Measurements from ENCODE around the gene GPX6. TPM values are rescaled to one million over a fixed set of nuclear protein-coding genes. Genes with fewer than 3 reads are reported as not detected.

Gene GPX6
- total and polyA plus RNA-seq, 10 of the 15 experiments (the other 5 are each of a cell fraction or from before 2014, with no cell fraction given): not detected

DNA sequence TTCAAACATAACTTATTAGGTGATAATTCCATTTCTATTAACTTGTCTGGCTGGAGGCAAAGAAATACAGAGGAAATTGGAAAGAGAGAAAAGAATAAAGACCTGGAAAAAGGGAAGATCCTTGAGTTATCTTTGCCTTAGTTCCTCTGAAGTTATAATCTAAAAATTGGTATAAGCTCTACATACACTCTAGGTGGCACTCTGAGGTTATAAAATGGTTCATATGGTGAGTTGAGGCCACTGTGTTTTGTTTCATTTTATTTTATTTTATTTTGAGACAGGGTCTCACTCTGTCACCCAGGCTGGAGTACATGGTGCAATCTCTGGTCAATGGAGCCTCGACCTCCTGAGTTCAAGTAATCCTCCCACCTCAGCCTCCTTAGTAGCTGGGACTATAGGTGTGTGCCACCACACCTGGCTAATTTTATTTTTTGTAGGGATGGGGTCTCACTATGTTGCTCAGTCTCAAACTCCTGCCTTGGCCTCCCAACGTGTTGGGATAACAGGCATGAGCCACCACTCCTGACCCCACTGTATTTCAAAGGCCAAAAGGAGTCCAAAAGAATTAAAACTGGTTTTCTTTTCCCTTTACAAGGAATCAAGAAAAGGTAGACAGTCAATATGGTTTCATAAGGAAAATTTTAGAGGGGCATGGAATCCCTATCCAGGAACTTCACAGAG lies 19.4 kb downstream of the GPX6 start:
- Histone ChIP-seq H3K4me1 (ENCODE audit: control insufficient read depth, insufficient read depth, low read length) (no peaks in the 10 kb centered on the region), H3K79me2 (ENCODE audit: control insufficient read depth, insufficient read depth, low read length) (no peaks in the 10 kb centered on the region), H3K27ac (ENCODE audit: control insufficient read depth, insufficient read depth) (no peak overlapping the region), H3K9me3 (replicated peaks; ENCODE audit: control insufficient read depth, insufficient read depth, low read length) (no peaks in the 10 kb centered on the region), H3K27me3 (replicated peaks in 1 of 2; ENCODE audit: control insufficient read depth in 2 of 2, insufficient read depth in 2 of 2, low read length in 1 of 2) (no peaks in the 10 kb centered on the region; a peak in 1 of 4 replicates), H4K20me1 (ENCODE audit: control insufficient read depth, insufficient read depth) (no peaks in the 10 kb centered on the region), H3K4me3 (no peak overlapping the region), H3K36me3 (ENCODE audit: control insufficient read depth in 2 of 2, insufficient read depth in 2 of 2, low read length in 1 of 2) (no peaks in the 10 kb centered on the region), H2AFZ (ENCODE audit: control insufficient read depth, low read depth, low read length) (no peak overlapping the region), H3K4me2 (ENCODE audit: control insufficient read depth, insufficient read depth) (no peak overlapping the region), H3K9ac (ENCODE audit: control insufficient read depth, insufficient read depth, low read length) (no peak overlapping the region)
- ChIA-PET SMC1A (ENCODE audit: uncharacterized antibody, unreplicated experiment) (interaction anchor here (0.5 to 1.0 kb wide), 2 partner anchors 102 to 189 kb away, joined by 3 read pairs; no protein-coding TSS in a partner anchor), POLR2A (no interaction called here), CTCF (interaction anchor here (0.9 kb wide), 1 partner anchor 106 kb away, joined by 3 read pairs; no protein-coding TSS in a partner anchor), RAD21 (ENCODE audit: unreplicated experiment) (interaction anchor here (1.0 to 1.3 kb wide), 2 partner anchors 84 to 188 kb away, joined by 3 to 4 read pairs; no protein-coding TSS in a partner anchor)
- BruUV-seq (replicated peaks): no TSS peak
- FAIRE-seq (no peak), DNase-seq (ENCODE audit: low read depth, low spot score) (no peak), ATAC-seq (no peak)
- intact Hi-C loops (cut with micrococcal nuclease; ENCODE audit: unreplicated experiment) (loop anchor here (5.0 kb wide), 1 partner anchor 186 kb away; no protein-coding TSS in a partner anchor), in situ Hi-C loops (cut with MboI) (no loop called here)
- WGBS (ENCODE audit: insufficient coverage, insufficient replicate concordance, low lambda C conversion rate, missing lambda C conversion rate): 0% methylated on average over 2 of the region's 2 CpGs
- TF ChIP-seq, protein P1, sequence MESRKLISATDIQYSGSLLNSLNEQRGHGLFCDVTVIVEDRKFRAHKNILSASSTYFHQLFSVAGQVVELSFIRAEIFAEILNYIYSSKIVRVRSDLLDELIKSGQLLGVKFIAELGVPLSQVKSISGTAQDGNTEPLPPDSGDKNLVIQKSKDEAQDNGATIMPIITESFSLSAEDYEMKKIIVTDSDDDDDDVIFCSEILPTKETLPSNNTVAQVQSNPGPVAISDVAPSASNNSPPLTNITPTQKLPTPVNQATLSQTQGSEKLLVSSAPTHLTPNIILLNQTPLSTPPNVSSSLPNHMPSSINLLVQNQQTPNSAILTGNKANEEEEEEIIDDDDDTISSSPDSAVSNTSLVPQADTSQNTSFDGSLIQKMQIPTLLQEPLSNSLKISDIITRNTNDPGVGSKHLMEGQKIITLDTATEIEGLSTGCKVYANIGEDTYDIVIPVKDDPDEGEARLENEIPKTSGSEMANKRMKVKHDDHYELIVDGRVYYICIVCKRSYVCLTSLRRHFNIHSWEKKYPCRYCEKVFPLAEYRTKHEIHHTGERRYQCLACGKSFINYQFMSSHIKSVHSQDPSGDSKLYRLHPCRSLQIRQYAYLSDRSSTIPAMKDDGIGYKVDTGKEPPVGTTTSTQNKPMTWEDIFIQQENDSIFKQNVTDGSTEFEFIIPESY (IDR thresholded peaks at IDR 0.05): no peak
- TF ChIP-seq, protein P2, sequence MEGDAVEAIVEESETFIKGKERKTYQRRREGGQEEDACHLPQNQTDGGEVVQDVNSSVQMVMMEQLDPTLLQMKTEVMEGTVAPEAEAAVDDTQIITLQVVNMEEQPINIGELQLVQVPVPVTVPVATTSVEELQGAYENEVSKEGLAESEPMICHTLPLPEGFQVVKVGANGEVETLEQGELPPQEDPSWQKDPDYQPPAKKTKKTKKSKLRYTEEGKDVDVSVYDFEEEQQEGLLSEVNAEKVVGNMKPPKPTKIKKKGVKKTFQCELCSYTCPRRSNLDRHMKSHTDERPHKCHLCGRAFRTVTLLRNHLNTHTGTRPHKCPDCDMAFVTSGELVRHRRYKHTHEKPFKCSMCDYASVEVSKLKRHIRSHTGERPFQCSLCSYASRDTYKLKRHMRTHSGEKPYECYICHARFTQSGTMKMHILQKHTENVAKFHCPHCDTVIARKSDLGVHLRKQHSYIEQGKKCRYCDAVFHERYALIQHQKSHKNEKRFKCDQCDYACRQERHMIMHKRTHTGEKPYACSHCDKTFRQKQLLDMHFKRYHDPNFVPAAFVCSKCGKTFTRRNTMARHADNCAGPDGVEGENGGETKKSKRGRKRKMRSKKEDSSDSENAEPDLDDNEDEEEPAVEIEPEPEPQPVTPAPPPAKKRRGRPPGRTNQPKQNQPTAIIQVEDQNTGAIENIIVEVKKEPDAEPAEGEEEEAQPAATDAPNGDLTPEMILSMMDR (IDR thresholded peaks at IDR 0.05 in 2 of 3, conservative IDR thresholded peaks at IDR 0.05 in 1 of 3; ENCODE audit: control insufficient read depth in 2 of 3, extremely low read depth in 1 of 3, insufficient read depth in 1 of 3, low read depth in 3 of 3, low read length in 3 of 3): peak in 2 of 3 experiments; percentile 14 to 38; a peak in 1 of 6 replicates
- peak; percentile 54 for TF ChIP-seq RAD21 (IDR thresholded peaks at IDR 0.05; ENCODE audit: insufficient read depth, low read depth, low read length)
- TF ChIP-seq RUNX3 (IDR thresholded peaks at IDR 0.05; ENCODE audit: low read length): no peak
- no peak for TF ChIP-seq IRF4 (IDR thresholded peaks at IDR 0.05; ENCODE audit: low read depth, low read length)

All from GM12878 (cell line).